ENCODE results near the gene NMT1. TPM values are rescaled to one million over a fixed set of nuclear protein-coding genes. Genes with fewer than 3 reads are reported as not detected.

Gene NMT1
- total and polyA plus RNA-seq, 2 of the 13 experiments (the other 11 are each of a cell fraction or from before 2014, with no cell fraction given): 75.7 to 142 TPM

DNA sequence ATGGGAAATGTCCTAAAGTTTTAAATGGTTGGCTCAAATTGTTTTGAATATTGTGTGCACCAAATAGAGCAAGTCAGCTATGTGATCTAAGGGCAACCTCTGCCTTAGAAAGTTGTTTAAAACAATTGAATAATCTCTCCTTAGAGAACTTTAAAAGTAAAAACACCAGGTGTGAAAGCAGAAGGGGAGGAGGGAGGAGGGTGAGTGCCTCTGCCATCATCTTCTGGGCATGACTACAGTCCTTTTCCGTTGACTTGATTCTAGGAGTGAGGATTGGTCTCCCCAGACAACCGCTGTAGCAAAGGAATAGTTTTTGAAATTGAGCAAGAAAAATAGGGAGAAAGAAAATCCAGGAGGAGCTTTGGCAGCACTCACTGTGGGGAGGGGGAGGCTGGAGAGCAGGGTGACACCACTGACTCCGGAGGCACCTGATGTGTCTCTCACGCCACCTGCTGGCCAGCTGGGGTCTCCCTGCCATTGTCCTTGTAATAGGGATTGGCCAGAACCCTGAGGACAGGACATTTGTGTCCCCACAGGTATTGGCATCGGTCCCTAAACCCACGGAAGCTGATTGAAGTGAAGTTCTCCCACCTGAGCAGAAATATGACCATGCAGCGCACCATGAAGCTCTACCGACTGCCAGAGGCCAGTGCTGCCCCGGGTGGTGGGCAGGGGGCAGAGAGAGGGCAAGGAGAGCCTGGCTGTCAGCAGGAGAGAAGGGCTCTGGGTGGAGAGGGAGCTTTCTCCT lies 37.9 kb downstream of the NMT1 start (continued):
- TF ChIP-seq, protein P1, sequence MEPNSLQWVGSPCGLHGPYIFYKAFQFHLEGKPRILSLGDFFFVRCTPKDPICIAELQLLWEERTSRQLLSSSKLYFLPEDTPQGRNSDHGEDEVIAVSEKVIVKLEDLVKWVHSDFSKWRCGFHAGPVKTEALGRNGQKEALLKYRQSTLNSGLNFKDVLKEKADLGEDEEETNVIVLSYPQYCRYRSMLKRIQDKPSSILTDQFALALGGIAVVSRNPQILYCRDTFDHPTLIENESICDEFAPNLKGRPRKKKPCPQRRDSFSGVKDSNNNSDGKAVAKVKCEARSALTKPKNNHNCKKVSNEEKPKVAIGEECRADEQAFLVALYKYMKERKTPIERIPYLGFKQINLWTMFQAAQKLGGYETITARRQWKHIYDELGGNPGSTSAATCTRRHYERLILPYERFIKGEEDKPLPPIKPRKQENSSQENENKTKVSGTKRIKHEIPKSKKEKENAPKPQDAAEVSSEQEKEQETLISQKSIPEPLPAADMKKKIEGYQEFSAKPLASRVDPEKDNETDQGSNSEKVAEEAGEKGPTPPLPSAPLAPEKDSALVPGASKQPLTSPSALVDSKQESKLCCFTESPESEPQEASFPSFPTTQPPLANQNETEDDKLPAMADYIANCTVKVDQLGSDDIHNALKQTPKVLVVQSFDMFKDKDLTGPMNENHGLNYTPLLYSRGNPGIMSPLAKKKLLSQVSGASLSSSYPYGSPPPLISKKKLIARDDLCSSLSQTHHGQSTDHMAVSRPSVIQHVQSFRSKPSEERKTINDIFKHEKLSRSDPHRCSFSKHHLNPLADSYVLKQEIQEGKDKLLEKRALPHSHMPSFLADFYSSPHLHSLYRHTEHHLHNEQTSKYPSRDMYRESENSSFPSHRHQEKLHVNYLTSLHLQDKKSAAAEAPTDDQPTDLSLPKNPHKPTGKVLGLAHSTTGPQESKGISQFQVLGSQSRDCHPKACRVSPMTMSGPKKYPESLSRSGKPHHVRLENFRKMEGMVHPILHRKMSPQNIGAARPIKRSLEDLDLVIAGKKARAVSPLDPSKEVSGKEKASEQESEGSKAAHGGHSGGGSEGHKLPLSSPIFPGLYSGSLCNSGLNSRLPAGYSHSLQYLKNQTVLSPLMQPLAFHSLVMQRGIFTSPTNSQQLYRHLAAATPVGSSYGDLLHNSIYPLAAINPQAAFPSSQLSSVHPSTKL (CRISPR knock-in tag; IDR thresholded peaks at IDR 0.05): no peak
- TF ChIP-seq, protein P2, sequence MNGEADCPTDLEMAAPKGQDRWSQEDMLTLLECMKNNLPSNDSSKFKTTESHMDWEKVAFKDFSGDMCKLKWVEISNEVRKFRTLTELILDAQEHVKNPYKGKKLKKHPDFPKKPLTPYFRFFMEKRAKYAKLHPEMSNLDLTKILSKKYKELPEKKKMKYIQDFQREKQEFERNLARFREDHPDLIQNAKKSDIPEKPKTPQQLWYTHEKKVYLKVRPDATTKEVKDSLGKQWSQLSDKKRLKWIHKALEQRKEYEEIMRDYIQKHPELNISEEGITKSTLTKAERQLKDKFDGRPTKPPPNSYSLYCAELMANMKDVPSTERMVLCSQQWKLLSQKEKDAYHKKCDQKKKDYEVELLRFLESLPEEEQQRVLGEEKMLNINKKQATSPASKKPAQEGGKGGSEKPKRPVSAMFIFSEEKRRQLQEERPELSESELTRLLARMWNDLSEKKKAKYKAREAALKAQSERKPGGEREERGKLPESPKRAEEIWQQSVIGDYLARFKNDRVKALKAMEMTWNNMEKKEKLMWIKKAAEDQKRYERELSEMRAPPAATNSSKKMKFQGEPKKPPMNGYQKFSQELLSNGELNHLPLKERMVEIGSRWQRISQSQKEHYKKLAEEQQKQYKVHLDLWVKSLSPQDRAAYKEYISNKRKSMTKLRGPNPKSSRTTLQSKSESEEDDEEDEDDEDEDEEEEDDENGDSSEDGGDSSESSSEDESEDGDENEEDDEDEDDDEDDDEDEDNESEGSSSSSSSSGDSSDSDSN (CRISPR knock-in tag; IDR thresholded peaks at IDR 0.05): no peak
- no peak for TF ChIP-seq SMYD3 (CRISPR knock-in tag; IDR thresholded peaks at IDR 0.05)
- no peak for TF ChIP-seq MED1 (CRISPR knock-in tag; IDR thresholded peaks at IDR 0.05)
- TF ChIP-seq GABPA (IDR thresholded peaks at IDR 0.05; ENCODE audit: low read depth, low read length): no peak
- TF ChIP-seq GABPA (CRISPR knock-in tag; IDR thresholded peaks at IDR 0.05; ENCODE audit: low read depth): no peak
- TF ChIP-seq ZNF501 (CRISPR knock-in tag; IDR thresholded peaks at IDR 0.05): peak; percentile 39
- peak; percentile 19; the same call in 1 of the 2 replicates for TF ChIP-seq ESRRA (CRISPR knock-in tag; IDR thresholded peaks at IDR 0.05; ENCODE audit: low read depth)
- TF ChIP-seq ELF4 (CRISPR knock-in tag; IDR thresholded peaks at IDR 0.05; ENCODE audit: borderline replicate concordance): no peak
- peak; percentile 33; the same call in 1 of the 2 replicates for TF ChIP-seq KDM2A (CRISPR knock-in tag; IDR thresholded peaks at IDR 0.05; ENCODE audit: borderline replicate concordance, low read depth)
- TF ChIP-seq, protein P3, sequence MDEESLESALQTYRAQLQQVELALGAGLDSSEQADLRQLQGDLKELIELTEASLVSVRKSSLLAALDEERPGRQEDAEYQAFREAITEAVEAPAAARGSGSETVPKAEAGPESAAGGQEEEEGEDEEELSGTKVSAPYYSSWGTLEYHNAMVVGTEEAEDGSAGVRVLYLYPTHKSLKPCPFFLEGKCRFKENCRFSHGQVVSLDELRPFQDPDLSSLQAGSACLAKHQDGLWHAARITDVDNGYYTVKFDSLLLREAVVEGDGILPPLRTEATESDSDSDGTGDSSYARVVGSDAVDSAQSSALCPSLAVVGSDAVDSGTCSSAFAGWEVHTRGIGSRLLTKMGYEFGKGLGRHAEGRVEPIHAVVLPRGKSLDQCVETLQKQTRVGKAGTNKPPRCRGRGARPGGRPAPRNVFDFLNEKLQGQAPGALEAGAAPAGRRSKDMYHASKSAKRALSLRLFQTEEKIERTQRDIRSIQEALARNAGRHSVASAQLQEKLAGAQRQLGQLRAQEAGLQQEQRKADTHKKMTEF (CRISPR knock-in tag; IDR thresholded peaks at IDR 0.05): peak; percentile 56
- TF ChIP-seq CHD4 (IDR thresholded peaks at IDR 0.05; ENCODE audit: borderline replicate concordance, low read length): no peak
- TF ChIP-seq ZFY (CRISPR knock-in tag; IDR thresholded peaks at IDR 0.05): no peak
- TF ChIP-seq RFXANK (CRISPR knock-in tag; IDR thresholded peaks at IDR 0.05): no peak
- TF ChIP-seq, protein P4, sequence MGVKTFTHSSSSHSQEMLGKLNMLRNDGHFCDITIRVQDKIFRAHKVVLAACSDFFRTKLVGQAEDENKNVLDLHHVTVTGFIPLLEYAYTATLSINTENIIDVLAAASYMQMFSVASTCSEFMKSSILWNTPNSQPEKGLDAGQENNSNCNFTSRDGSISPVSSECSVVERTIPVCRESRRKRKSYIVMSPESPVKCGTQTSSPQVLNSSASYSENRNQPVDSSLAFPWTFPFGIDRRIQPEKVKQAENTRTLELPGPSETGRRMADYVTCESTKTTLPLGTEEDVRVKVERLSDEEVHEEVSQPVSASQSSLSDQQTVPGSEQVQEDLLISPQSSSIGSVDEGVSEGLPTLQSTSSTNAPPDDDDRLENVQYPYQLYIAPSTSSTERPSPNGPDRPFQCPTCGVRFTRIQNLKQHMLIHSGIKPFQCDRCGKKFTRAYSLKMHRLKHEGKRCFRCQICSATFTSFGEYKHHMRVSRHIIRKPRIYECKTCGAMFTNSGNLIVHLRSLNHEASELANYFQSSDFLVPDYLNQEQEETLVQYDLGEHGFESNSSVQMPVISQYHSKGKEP (CRISPR knock-in tag; IDR thresholded peaks at IDR 0.05): no peak
- TF ChIP-seq, protein P5, sequence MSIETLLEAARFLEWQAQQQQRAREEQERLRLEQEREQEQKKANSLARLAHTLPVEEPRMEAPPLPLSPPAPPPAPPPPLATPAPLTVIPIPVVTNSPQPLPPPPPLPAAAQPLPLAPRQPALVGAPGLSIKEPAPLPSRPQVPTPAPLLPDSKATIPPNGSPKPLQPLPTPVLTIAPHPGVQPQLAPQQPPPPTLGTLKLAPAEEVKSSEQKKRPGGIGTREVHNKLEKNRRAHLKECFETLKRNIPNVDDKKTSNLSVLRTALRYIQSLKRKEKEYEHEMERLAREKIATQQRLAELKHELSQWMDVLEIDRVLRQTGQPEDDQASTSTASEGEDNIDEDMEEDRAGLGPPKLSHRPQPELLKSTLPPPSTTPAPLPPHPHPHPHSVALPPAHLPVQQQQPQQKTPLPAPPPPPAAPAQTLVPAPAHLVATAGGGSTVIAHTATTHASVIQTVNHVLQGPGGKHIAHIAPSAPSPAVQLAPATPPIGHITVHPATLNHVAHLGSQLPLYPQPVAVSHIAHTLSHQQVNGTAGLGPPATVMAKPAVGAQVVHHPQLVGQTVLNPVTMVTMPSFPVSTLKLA (IDR thresholded peaks at IDR 0.05): no peak
- no peak for TF ChIP-seq HOXD1 (CRISPR knock-in tag; IDR thresholded peaks at IDR 0.05)
- TF ChIP-seq RBAK (CRISPR knock-in tag; IDR thresholded peaks at IDR 0.05): no peak

Data from HepG2 (cell line).